ENCODE measurements around the gene JPH3.

- no peak for TF ChIP-seq CTCF (IDR thresholded peaks at IDR 0.05; ENCODE audit: poor library complexity)
- TF ChIP-seq EZH2phosphoT487 (IDR thresholded peaks at IDR 0.05; ENCODE audit: low read depth, severe bottlenecking, unreplicated experiment): no peak
- TF ChIP-seq EZH2 (IDR thresholded peaks at IDR 0.05; ENCODE audit: borderline replicate concordance): no peak
These were observed 85.8 kb downstream of the JPH3 start for GRCh38 chr16:87687998-87688529.
